IMR-90 (cell line): ENCODE measurements around the gene TMCC1. TPM values are rescaled to one million over a fixed set of nuclear protein-coding genes. Genes with fewer than 3 reads are reported as not detected.

Experiments
- ATAC-seq: fragments of 200-7000 bp; cut with Tn5 transposase; 2 replicates; pipeline ENCODE4 v1.9.1; 2020; ENCODE audit warnings: low read depth, mild to moderate bottlenecking, moderate library complexity
- BruUV-seq: library from RNA; stranded (reverse); fragments of 400-500 nt; replicated peaks from 2 replicates; lab custom pipeline; 2021; lab: Mats Ljungman, UMichigan
- CTCF ChIA-PET: fragments of 300-600 bp; formaldehyde crosslinking; extraction: SDS; loops from one replicate; lab custom pipeline; 2021; ENCODE audit warnings: antibody characterized with exemption; lab: Yijun Ruan, JAX
- POLR2A ChIA-PET: fragments of 300-600 bp; sonication (Branson Sonifier 250); formaldehyde crosslinking; loops from one replicate; lab custom pipeline; 2022; ENCODE audit warnings: antibody characterized with exemption; ENCODE audit not compliant: unreplicated experiment; lab: Charles Lee
- DNase-seq: peaks from one replicate; pipeline ENCODE4 v3.0.0; 2013
- H2AFZ ChIP-seq: replicated peaks from 2 replicates; pipeline ENCODE3; 2013; ENCODE audit warnings: low read length, mild to moderate bottlenecking; ENCODE audit not compliant: poor library complexity
- H2AK5ac ChIP-seq: 2 replicates; pipeline ENCODE4 v1.6.1; 2013; ENCODE audit warnings: low read depth, low read length, inconsistent platforms
- H2AK9ac ChIP-seq: replicated peaks from 2 replicates; pipeline ENCODE3; 2013; ENCODE audit warnings: mild to moderate bottlenecking, low read depth, low read length, moderate library complexity; ENCODE audit not compliant: poor library complexity
- H2BK120ac ChIP-seq: 2 replicates; pipeline ENCODE4 v1.6.1; 2013; ENCODE audit warnings: low read depth, low read length, inconsistent platforms
- H2BK15ac ChIP-seq: 3 replicates; pipeline ENCODE4 v1.6.1; 2013; ENCODE audit warnings: low read depth, low read length, inconsistent platforms
- H2BK20ac ChIP-seq: 2 replicates; pipeline ENCODE4 v1.6.1; 2013; ENCODE audit warnings: low read depth, mild to moderate bottlenecking, inconsistent platforms, low read length, moderate library complexity
- H2BK5ac ChIP-seq: 2 replicates; pipeline ENCODE4 v1.6.1; 2013; ENCODE audit warnings: mild to moderate bottlenecking, low read depth, low read length, inconsistent platforms; ENCODE audit not compliant: poor library complexity, severe bottlenecking
- H3K14ac ChIP-seq: replicated peaks from 2 replicates; pipeline ENCODE4 v1.6.1; 2013; ENCODE audit warnings: low read depth, low read length, inconsistent platforms
- H3K18ac ChIP-seq: 2 replicates; pipeline ENCODE4 v1.6.1; 2013; ENCODE audit warnings: low read depth, low read length, control low read depth
- H3K23ac ChIP-seq: 2 replicates; pipeline ENCODE4 v1.6.1; 2013; ENCODE audit warnings: low read depth, low read length, inconsistent platforms
- H3K27ac ChIP-seq: 2 replicates; pipeline ENCODE4 v1.5.1; 2013; ENCODE audit warnings: mild to moderate bottlenecking, control low read depth, low read length; ENCODE audit not compliant: insufficient read depth
- H3K27me3 ChIP-seq: 2 replicates; pipeline ENCODE4 v1.6.1; 2013; ENCODE audit warnings: low read length; ENCODE audit not compliant: control insufficient read depth, insufficient read depth
- H3K36me3 ChIP-seq: 2 replicates; pipeline ENCODE4 v1.6.1; 2013; ENCODE audit warnings: low read length, mixed read lengths; ENCODE audit not compliant: control insufficient read depth, insufficient read depth
- H3K4ac ChIP-seq: 2 replicates; pipeline ENCODE4 v1.6.1; 2013; ENCODE audit warnings: low read depth, low read length, inconsistent platforms
- H3K4me1 ChIP-seq: 2 replicates; pipeline ENCODE4 v1.6.1; 2013; ENCODE audit warnings: low read length, mixed read lengths; ENCODE audit not compliant: control insufficient read depth, insufficient read depth
- H3K4me2 ChIP-seq: 2 replicates; pipeline ENCODE4 v1.6.1; 2013; ENCODE audit warnings: low read depth, mild to moderate bottlenecking, control low read depth, low read length, moderate library complexity
- H3K4me3 ChIP-seq: 2 replicates; pipeline ENCODE4 v1.5.1; 2013; ENCODE audit warnings: low read depth, mild to moderate bottlenecking, control low read depth, low read length, moderate library complexity; ENCODE audit not compliant: insufficient read depth
- H3K56ac ChIP-seq: 2 replicates; pipeline ENCODE4 v1.6.1; 2013; ENCODE audit warnings: low read length, inconsistent platforms; ENCODE audit not compliant: insufficient read depth; ENCODE audit errors: extremely low read depth
- H3K79me1 ChIP-seq, 2 experiments: 2 replicates each; pipeline ENCODE4 v1.6.1; 2013; ENCODE audit warnings: low read length in 2 of 2, inconsistent platforms in 1 of 2, low read depth in 1 of 2
- H3K9ac ChIP-seq: 2 replicates; pipeline ENCODE4 v1.6.1; 2013; ENCODE audit warnings: low read depth, low read length, control low read depth
- H3K9me1 ChIP-seq: 2 replicates; pipeline ENCODE4 v1.6.1; 2013; ENCODE audit warnings: low read length, inconsistent platforms; ENCODE audit not compliant: insufficient read depth
- H3K9me3 ChIP-seq: 2 replicates; pipeline ENCODE4 v1.6.1; 2013; ENCODE audit warnings: low read length; ENCODE audit not compliant: control insufficient read depth, insufficient read depth
- H4K20me1 ChIP-seq: 2 replicates; pipeline ENCODE4 v1.6.1; 2013; ENCODE audit warnings: low read length, inconsistent platforms; ENCODE audit not compliant: insufficient read depth
- H4K5ac ChIP-seq: 2 replicates; pipeline ENCODE4 v1.6.1; 2013; ENCODE audit warnings: mild to moderate bottlenecking, low read depth, low read length, control low read depth
- H4K8ac ChIP-seq, 2 experiments: 2 replicates each; pipeline ENCODE4 v1.6.1; 2013; ENCODE audit warnings: low read depth in 2 of 2, low read length in 2 of 2, control low read depth in 1 of 2, inconsistent platforms in 1 of 2
- H4K91ac ChIP-seq: 2 replicates; pipeline ENCODE4 v1.6.1; 2013; ENCODE audit warnings: low read depth, low read length, inconsistent platforms; ENCODE audit not compliant: insufficient read depth
- BHLHE40 ChIP-seq: fragments of 150-350 bp; IDR thresholded peaks from 2 replicates; pipeline ENCODE4 v1.6.1; 2016; ENCODE audit warnings: mild to moderate bottlenecking, low read depth, low read length
- CEBPB ChIP-seq: IDR thresholded peaks from 2 replicates; pipeline ENCODE4 v1.6.1; 2012; ENCODE audit warnings: low read depth, low read length, improper control_type of control experiment
- CHD1 ChIP-seq: IDR thresholded peaks from 2 replicates; pipeline ENCODE4 v1.6.1; 2012; ENCODE audit warnings: low read depth, low read length, improper control_type of control experiment
- ELK1 ChIP-seq: fragments of 150-350 bp; IDR thresholded peaks from 2 replicates; pipeline ENCODE4 v1.6.1; 2016; ENCODE audit warnings: low read depth, mild to moderate bottlenecking, low read length, moderate library complexity, borderline replicate concordance
- MAFK ChIP-seq: IDR thresholded peaks from 2 replicates; pipeline ENCODE4 v1.6.1; 2012; ENCODE audit warnings: low read depth, low read length, improper control_type of control experiment
- MAZ ChIP-seq: IDR thresholded peaks from 2 replicates; pipeline ENCODE4 v1.6.1; 2012; ENCODE audit warnings: low read depth, mild to moderate bottlenecking, low read length, improper control_type of control experiment, moderate library complexity, borderline replicate concordance
- MXI1 ChIP-seq: IDR thresholded peaks from 2 replicates; pipeline ENCODE4 v1.6.1; 2012; ENCODE audit warnings: low read depth, mild to moderate bottlenecking, low read length, moderate library complexity, borderline replicate concordance
- NFE2L2 ChIP-seq: fragments of 150-350 bp; IDR thresholded peaks from 2 replicates; pipeline ENCODE4 v1.6.1; 2016; ENCODE audit warnings: low read depth, mild to moderate bottlenecking, low read length
- RAD21 ChIP-seq: IDR thresholded peaks from 2 replicates; pipeline ENCODE4 v1.6.1; 2012; ENCODE audit warnings: low read length, improper control_type of control experiment
- RCOR1 ChIP-seq: IDR thresholded peaks from 2 replicates; pipeline ENCODE4 v1.6.1; 2012; ENCODE audit warnings: mild to moderate bottlenecking, low read length, improper control_type of control experiment; ENCODE audit not compliant: insufficient replicate concordance
- RFX5 ChIP-seq: IDR thresholded peaks from 2 replicates; pipeline ENCODE4 v1.8.0; 2012; ENCODE audit warnings: low read depth, mild to moderate bottlenecking, low read length, moderate library complexity
- SMC3 ChIP-seq: fragments of 150-350 bp; IDR thresholded peaks from 2 replicates; pipeline ENCODE4 v1.6.1; 2016; ENCODE audit warnings: low read depth, mild to moderate bottlenecking, antibody characterized with exemption, low read length, moderate library complexity
- USF2 ChIP-seq: fragments of 150-350 bp; IDR thresholded peaks from 2 replicates; pipeline ENCODE4 v1.6.1; 2017; ENCODE audit warnings: mild to moderate bottlenecking, antibody characterized with exemption, low read length, low read depth
- dilution Hi-C: fragments of 300-500 bp; cut with HindIII; formaldehyde crosslinking; loops from one replicate; pipeline ENCODE4 v1.14.3; 2018; ENCODE audit warnings: low sequenced_read_pairs; ENCODE audit not compliant: unreplicated experiment
- in situ Hi-C: fragments of 300-500 bp; cut with MboI; formaldehyde crosslinking; loops from 3 replicates; pipeline ENCODE4 v1.14.3; 2019; ENCODE audit warnings: low sequenced_read_pairs, inconsistent platforms, mixed read lengths
- intact Hi-C: fragments of 100-400 bp; cut with micrococcal nuclease; formaldehyde crosslinking; loops from 2 replicates; pipeline ENCODE4 v1.10.0; 2022
- polyA plus RNA-seq, 3 experiments: library from polyadenylated mRNA; depleted of rRNA; stranded (reverse); fragments of >200 nt; gene quantifications; 2 replicates each; pipeline ENCODE4 v1.2.3, GENCODE V29; 2012; ENCODE audit warnings: low replicate concordance in 1 of 3
- total RNA-seq: library from RNA; depleted of rRNA; stranded (reverse); fragments of >200 nt; gene quantifications from 2 replicates; pipeline ENCODE4 v1.2.3, GENCODE V29; 2012
- TF ChIP-seq, protein P1 (sequence below): conservative IDR thresholded peaks from 2 replicates; pipeline ENCODE4 v1.5.1; 2012; ENCODE audit warnings: mild to moderate bottlenecking, low read depth, low read length, improper control_type of control experiment

TMCC1 gene
- total and polyA plus RNA-seq, 2 of the 4 experiments (the other 2 are of a cell fraction): 5.0 to 7.3 TPM

GRCh38 chr3:129773691-129774663 lies 119.5 kb downstream of the TMCC1 start:
- in situ Hi-C loops: no loop called here
- Histone ChIP-seq H2AK5ac (no peak overlapping the region), H3K36me3 (0 out of 2 replicates have a peak, but pooled peaks cover 2% of the 10 kb centered on the region), H3K4me3 (no peak overlapping the region), H2BK20ac (no peak overlapping the region), H3K56ac (no peak overlapping the region), H3K79me1 (peaks cover 3 to 5% of the 10 kb centered on the region in 2 experiments; a peak in 3 of 4 replicates), H2AFZ (no peak overlapping the region), H3K27me3 (no peaks in the 10 kb centered on the region), H3K9ac (no peak overlapping the region), H3K23ac (no peak overlapping the region), H2BK120ac (no peak overlapping the region), H4K20me1 (no peaks in the 10 kb centered on the region), H2BK5ac (no peak overlapping the region), H2BK15ac (no peak overlapping the region), H3K9me1 (no peaks in the 10 kb centered on the region), H4K91ac (no peak overlapping the region), H2AK9ac (no peak overlapping the region), H4K8ac (no peak overlapping the region), H3K9me3 (no peaks in the 10 kb centered on the region), H3K18ac (no peak overlapping the region), H3K27ac (no peak overlapping the region), H3K4me2 (no peak overlapping the region), H4K5ac (no peak overlapping the region), H3K14ac (no peak overlapping the region), H3K4ac (no peak overlapping the region), H3K4me1 (0 out of 2 replicates have a peak, but pooled peaks cover 1% of the 10 kb centered on the region)
- dilution Hi-C loops: no loop called here
- no TSS peak for BruUV-seq
- DNase-seq (no peak), ATAC-seq (no peak)
- CTCF ChIA-PET: no interaction called here
- intact Hi-C loops: no loop called here
- POLR2A ChIA-PET: no interaction called here
- TF ChIP-seq MAZ (no peak), CHD1 (no peak), RCOR1 (no peak), USF2 (no peak), RAD21 (no peak), SMC3 (no peak), ELK1 (no peak), CEBPB (no peak), NFE2L2 (no peak), BHLHE40 (no peak), MXI1 (no peak), RFX5 (no peak), MAFK (no peak)
- TF ChIP-seq, protein P1, sequence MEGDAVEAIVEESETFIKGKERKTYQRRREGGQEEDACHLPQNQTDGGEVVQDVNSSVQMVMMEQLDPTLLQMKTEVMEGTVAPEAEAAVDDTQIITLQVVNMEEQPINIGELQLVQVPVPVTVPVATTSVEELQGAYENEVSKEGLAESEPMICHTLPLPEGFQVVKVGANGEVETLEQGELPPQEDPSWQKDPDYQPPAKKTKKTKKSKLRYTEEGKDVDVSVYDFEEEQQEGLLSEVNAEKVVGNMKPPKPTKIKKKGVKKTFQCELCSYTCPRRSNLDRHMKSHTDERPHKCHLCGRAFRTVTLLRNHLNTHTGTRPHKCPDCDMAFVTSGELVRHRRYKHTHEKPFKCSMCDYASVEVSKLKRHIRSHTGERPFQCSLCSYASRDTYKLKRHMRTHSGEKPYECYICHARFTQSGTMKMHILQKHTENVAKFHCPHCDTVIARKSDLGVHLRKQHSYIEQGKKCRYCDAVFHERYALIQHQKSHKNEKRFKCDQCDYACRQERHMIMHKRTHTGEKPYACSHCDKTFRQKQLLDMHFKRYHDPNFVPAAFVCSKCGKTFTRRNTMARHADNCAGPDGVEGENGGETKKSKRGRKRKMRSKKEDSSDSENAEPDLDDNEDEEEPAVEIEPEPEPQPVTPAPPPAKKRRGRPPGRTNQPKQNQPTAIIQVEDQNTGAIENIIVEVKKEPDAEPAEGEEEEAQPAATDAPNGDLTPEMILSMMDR: no peak
